ENCODE results near the gene TBCD.

TBCD gene

DNA sequence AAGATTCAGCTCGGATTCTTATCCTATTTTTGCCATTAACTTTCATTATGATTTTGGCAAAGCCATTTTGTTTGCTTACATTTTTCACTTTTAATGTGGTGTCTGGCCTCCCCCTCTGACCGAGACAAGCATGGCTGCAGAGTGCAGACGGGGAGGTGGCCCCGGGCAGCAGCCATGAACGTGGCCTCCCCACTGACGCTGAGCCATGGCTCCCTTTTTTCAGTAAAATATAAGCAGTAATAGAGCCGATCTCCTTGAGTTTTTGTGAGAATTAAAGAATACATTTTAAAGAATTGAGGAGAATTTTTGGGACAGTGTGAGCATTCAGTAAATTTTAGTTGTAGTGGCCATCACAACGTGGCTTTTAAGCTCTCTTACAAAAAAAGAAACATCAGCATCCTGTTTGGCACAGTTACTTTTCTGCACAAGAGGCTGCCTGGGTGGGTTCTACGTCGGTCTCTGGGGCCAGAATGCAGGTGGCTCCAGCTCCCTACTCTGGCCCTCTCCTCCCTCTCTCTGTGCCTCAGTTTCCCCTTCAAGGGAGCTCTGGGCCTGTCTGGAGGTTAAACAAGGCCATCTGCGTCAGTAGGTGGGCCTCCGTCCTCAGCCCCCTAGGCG, 156.8 kb downstream of the TBCD start:
- no peak for DNase-seq
- Histone ChIP-seq H3K27ac (no peak overlapping the region), H3K27me3 (replicated peaks) (no peaks in the 10 kb centered on the region), H3K4me3 (ENCODE audit: low read depth, low read length) (no peak overlapping the region), H3K36me3 (replicated peaks) (no peaks in the 10 kb centered on the region)
- in situ Hi-C loops (cut with HindIII; ENCODE audit: low pct_ligation_motif_present, low sequenced_read_pairs), result no loop called here
- TF ChIP-seq, protein P1, sequence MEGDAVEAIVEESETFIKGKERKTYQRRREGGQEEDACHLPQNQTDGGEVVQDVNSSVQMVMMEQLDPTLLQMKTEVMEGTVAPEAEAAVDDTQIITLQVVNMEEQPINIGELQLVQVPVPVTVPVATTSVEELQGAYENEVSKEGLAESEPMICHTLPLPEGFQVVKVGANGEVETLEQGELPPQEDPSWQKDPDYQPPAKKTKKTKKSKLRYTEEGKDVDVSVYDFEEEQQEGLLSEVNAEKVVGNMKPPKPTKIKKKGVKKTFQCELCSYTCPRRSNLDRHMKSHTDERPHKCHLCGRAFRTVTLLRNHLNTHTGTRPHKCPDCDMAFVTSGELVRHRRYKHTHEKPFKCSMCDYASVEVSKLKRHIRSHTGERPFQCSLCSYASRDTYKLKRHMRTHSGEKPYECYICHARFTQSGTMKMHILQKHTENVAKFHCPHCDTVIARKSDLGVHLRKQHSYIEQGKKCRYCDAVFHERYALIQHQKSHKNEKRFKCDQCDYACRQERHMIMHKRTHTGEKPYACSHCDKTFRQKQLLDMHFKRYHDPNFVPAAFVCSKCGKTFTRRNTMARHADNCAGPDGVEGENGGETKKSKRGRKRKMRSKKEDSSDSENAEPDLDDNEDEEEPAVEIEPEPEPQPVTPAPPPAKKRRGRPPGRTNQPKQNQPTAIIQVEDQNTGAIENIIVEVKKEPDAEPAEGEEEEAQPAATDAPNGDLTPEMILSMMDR (IDR thresholded peaks at IDR 0.05; ENCODE audit: low read depth, low read length, missing control alignments), result no peak

DNA sequence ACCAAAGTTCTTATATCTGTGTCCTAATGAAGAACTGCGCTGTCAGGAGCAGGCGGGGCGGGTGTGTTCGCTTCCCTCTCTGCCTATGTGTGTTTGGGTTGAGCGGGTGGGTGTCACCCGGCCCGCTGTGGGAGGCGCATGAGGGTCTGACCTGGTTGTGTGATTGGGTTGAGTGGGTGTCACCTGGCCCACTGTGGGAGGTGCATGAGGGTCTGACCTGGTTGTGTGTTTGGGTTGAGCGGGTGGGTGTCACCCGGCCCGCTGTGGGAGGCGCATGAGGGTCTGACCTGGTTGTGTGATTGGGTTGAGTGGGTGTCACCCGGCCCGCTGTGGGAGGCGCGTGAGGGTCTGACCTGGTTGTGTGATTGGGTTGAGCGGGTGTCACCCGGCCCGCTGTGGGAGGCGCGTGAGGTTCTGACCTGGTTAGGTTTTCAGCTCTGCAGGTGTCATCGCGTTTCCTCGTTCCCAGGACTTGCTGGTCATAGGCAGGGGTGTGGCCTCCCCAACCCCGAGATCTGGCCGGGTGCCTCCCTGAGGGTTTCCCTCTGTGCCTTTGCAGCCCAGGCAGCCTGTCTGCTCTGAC, 157.5 kb downstream of the TBCD start:
- no peak for DNase-seq
- in situ Hi-C loops (cut with HindIII; ENCODE audit: low pct_ligation_motif_present, low sequenced_read_pairs), result no loop called here
- no peak overlapping the region for H3K4me3 ChIP-seq (ENCODE audit: low read depth, low read length)
- H3K27me3 ChIP-seq (replicated peaks), result no peaks in the 10 kb centered on the region
- no peaks in the 10 kb centered on the region for H3K36me3 ChIP-seq (replicated peaks)
- no peak overlapping the region for H3K27ac ChIP-seq
- TF ChIP-seq, protein P1 (IDR thresholded peaks at IDR 0.05; ENCODE audit: low read depth, low read length, missing control alignments), result no peak

- no peak overlapping the region for H3K27ac ChIP-seq
- DNase-seq, result no peak
- in situ Hi-C loops (cut with HindIII; ENCODE audit: low pct_ligation_motif_present, low sequenced_read_pairs), result no loop called here
- no peaks in the 10 kb centered on the region for H3K36me3 ChIP-seq (replicated peaks)
- no peak overlapping the region for H3K4me3 ChIP-seq (ENCODE audit: low read depth, low read length)
- H3K27me3 ChIP-seq (replicated peaks), result no peaks in the 10 kb centered on the region
- TF ChIP-seq, protein P1 (IDR thresholded peaks at IDR 0.05; ENCODE audit: low read depth, low read length, missing control alignments), result no peak
Observed at GRCh38 chr17:82910041-82910481, 158.2 kb downstream of the TBCD start.

GRCh38 chr17:82910770-82911169, 158.9 kb downstream of the TBCD start:
- no peak overlapping the region for H3K27ac ChIP-seq
- in situ Hi-C loops (cut with HindIII; ENCODE audit: low pct_ligation_motif_present, low sequenced_read_pairs), result no loop called here
- H3K4me3 ChIP-seq (ENCODE audit: low read depth, low read length), result no peak overlapping the region
- no peaks in the 10 kb centered on the region for H3K36me3 ChIP-seq (replicated peaks)
- TF ChIP-seq, protein P1 (IDR thresholded peaks at IDR 0.05; ENCODE audit: low read depth, low read length, missing control alignments), result no peak
- H3K27me3 ChIP-seq (replicated peaks), result no peaks in the 10 kb centered on the region
- no peak for DNase-seq

GRCh38 chr17:82911822-82912221, 160.0 kb downstream of the TBCD start:
- no peak for DNase-seq

More at GRCh38 chr17:82911822-82912221, 160.0 kb downstream of the TBCD start:
- H3K27ac ChIP-seq, result no peak overlapping the region
- no peak overlapping the region for H3K4me3 ChIP-seq (ENCODE audit: low read depth, low read length)
- H3K27me3 ChIP-seq (replicated peaks), result no peaks in the 10 kb centered on the region
- in situ Hi-C loops (cut with HindIII; ENCODE audit: low pct_ligation_motif_present, low sequenced_read_pairs), result no loop called here
- no peaks in the 10 kb centered on the region for H3K36me3 ChIP-seq (replicated peaks)
- TF ChIP-seq, protein P1 (IDR thresholded peaks at IDR 0.05; ENCODE audit: low read depth, low read length, missing control alignments), result no peak
